ENCODE measurements around the gene THAP7.

DNA sequence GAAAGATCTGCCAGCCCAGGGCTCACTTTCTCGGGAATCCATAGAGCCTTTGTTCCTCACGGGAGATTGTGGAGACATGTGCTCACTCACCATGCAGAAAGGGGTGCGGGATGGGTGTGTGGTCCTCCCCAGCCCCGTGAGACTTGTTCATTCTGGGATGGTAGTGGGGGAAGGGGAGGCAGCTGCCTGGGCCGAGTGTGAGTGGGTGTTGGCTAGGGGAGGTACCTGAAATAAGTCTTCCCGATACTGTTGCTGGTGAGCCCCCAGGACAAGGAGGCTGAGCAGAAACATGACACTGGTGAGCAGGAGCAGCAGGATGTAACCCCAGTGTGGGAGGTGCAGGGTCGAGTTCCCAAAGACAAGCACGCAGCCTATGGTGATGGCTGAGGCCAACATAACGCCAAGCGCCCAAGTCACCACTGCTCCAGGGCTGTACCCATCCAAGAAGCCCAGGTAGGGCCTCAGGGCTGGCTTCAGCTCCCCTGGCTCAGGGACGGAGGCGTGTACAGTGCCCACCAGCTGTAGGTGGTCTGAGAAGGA, 27.6 kb upstream of the THAP7 start:
- TF ChIP-seq, protein P1, sequence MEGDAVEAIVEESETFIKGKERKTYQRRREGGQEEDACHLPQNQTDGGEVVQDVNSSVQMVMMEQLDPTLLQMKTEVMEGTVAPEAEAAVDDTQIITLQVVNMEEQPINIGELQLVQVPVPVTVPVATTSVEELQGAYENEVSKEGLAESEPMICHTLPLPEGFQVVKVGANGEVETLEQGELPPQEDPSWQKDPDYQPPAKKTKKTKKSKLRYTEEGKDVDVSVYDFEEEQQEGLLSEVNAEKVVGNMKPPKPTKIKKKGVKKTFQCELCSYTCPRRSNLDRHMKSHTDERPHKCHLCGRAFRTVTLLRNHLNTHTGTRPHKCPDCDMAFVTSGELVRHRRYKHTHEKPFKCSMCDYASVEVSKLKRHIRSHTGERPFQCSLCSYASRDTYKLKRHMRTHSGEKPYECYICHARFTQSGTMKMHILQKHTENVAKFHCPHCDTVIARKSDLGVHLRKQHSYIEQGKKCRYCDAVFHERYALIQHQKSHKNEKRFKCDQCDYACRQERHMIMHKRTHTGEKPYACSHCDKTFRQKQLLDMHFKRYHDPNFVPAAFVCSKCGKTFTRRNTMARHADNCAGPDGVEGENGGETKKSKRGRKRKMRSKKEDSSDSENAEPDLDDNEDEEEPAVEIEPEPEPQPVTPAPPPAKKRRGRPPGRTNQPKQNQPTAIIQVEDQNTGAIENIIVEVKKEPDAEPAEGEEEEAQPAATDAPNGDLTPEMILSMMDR (IDR thresholded peaks at IDR 0.05; ENCODE audit: borderline replicate concordance, extremely low read depth, low read length, poor library complexity, severe bottlenecking) = no peak
- no peak for TF ChIP-seq EZH2 (IDR thresholded peaks at IDR 0.05; ENCODE audit: borderline replicate concordance, low read depth, low read length, severe bottlenecking)

Measured in DND-41 (cell line).